K562 (cell line): Measurements from ENCODE around the gene CHRDL2. TPM values are rescaled to one million over a fixed set of nuclear protein-coding genes. Genes with fewer than 3 reads are reported as not detected.

Experiments
- BCLAF1 ChIP-seq, 2 experiments: fragments of 450-650 bp in 1 of 2; IDR thresholded peaks; 2 replicates each; pipeline ENCODE4 v1.6.1; 2011 to 2017; ENCODE audit warnings: low read depth in 2 of 2, antibody characterized with exemption in 1 of 2, borderline replicate concordance in 1 of 2, low read length in 1 of 2, mild to moderate bottlenecking in 1 of 2, mixed read lengths in 1 of 2; ENCODE audit not compliant: control insufficient read depth in 1 of 2
- NFIC ChIP-seq: fragments of 450-650 bp; IDR thresholded peaks from 2 replicates; pipeline ENCODE4 v1.6.1; 2017; ENCODE audit warnings: mild to moderate bottlenecking, inconsistent platforms
- TAF7 ChIP-seq: fragments of 450-650 bp; IDR thresholded peaks from 2 replicates; pipeline ENCODE4 v1.6.1; 2016; ENCODE audit warnings: missing genetic modification characterization, missing compliant biosample characterization
- UBTF ChIP-seq, 2 experiments: IDR thresholded peaks; 2 replicates each; pipeline ENCODE4 v1.6.1; 2012; ENCODE audit warnings: improper control_type of control experiment in 2 of 2, low read depth in 2 of 2, low read length in 2 of 2, borderline replicate concordance in 1 of 2
- ZBTB40 ChIP-seq, 2 experiments: fragments of 450-650 bp in 1 of 2; sonication (generic) in 1 of 2; formaldehyde crosslinking in 1 of 2; IDR thresholded peaks; 2 replicates each; pipeline versions ENCODE4 v1.7.1 to v1.9.0; 2016 to 2022; ENCODE audit warnings: inconsistent platforms in 1 of 2, mild to moderate bottlenecking in 1 of 2, missing genetic modification reagents in 1 of 2
- ZNF133 ChIP-seq: fragments of 250-450 bp; sonication (Bioruptor Pico); IDR thresholded peaks from 2 replicates; pipeline ENCODE4 v1.4.0; 2020; ENCODE audit warnings: mild to moderate bottlenecking
- ZNF592 ChIP-seq: fragments of 450-650 bp; IDR thresholded peaks from 2 replicates; pipeline ENCODE4 v1.6.1; 2017; ENCODE audit warnings: antibody characterized with exemption, mild to moderate bottlenecking
- polyA plus RNA-seq, 8 experiments: library from polyadenylated mRNA; depleted of rRNA in 4 of 8; stranded (reverse) in 5 of 8; unstranded in 3 of 8; fragments of >200 nt; fragmentation: Nextera tagmentation in 2 of 8; fragmentation: Illumina TruSeq in 1 of 8; extraction: Ambion mirVana in 2 of 8; extraction: Trizol in 1 of 8; gene quantifications; 2 replicates each; pipeline versions ENCODE4 v1.2.1 to v1.2.3, GENCODE V29; 2011 to 2014; ENCODE audit warnings: inconsistent platforms in 1 of 8, missing spikeins in 1 of 8
- total RNA-seq, 7 experiments: library from RNA; depleted of rRNA in 6 of 7; stranded (reverse); fragments of >200 nt in 6 of 7; fragmentation: Illumina TruSeq in 2 of 7; extraction: Trizol in 2 of 7; gene quantifications; 2 replicates each; pipeline versions ENCODE4 v1.2.1 to v1.2.3, GENCODE V29; 2011 to 2021; ENCODE audit warnings: low replicate concordance in 1 of 7

CHRDL2 gene
- total and polyA plus RNA-seq, 9 of the 15 experiments (the other 6 are each of a cell fraction or from before 2014, with no cell fraction given), result not detected

GRCh38 chr11:74689666-74690065 is 41.6 kb downstream of the CHRDL2 start (continued):
- TF ChIP-seq ZNF592, result no peak
- TF ChIP-seq BCLAF1 (IDR thresholded peaks at IDR 0.05; ENCODE audit: borderline replicate concordance in 1 of 2, control insufficient read depth in 1 of 2, low read depth in 2 of 2, low read length in 1 of 2), result no peak
- TF ChIP-seq TAF7 (tag), result no peak
- no peak for TF ChIP-seq NFIC
- TF ChIP-seq UBTF (IDR thresholded peaks at IDR 0.05; ENCODE audit: borderline replicate concordance in 1 of 2, low read depth in 2 of 2, low read length in 2 of 2), result no peak
- no peak for TF ChIP-seq ZBTB40 (IDR thresholded peaks at IDR 0.05)
- no peak for TF ChIP-seq ZBTB40 (CRISPR knock-in tag; IDR thresholded peaks at IDR 0.05)
- no peak for TF ChIP-seq ZNF133 (CRISPR knock-in tag)
